Stimulated activated CD8-positive, alpha-beta memory T cell treated with anti-CD3 and anti-CD28 coated beads, Interleukin-4, amount 100 ng/mL, for 48 hours (primary cell): ENCODE measurements around the gene IGFN1.
"Not testable (repeated sequence)": the region's sequence is repeated elsewhere in the genome, so short reads cannot be mapped to it uniquely, and the experiment has no call there.

ENCODE experiments used
- DNase-seq: peaks from one replicate; pipeline ENCODE4 v3.0.0-alpha.2; 2020

Gene IGFN1

GRCh38 chr1:201251851-201252430 is 61.3 kb downstream of the IGFN1 start:
- no peak for DNase-seq

GRCh38 chr1:201252944-201253371 is 62.3 kb downstream of the IGFN1 start:
- DNase-seq, result no peak

DNA sequence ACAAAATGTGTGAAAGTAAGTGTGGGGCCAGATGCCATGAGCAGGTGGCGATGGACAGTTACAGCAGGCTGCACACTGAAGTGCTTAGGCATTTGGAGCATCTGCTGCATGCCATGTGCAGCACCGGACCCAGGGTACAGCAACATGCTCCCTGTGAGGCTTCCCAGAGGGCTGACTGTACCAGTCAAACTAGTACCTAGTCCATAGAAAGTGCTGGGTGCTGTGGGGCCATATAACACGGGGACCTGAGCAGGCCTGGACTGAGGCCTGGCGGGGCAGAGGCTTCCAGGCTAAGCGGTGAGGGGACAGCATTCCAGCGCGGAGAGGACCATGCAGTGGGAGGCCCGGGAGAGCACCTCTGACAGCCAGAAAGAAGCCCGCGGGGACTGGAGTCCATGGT is 62.8 kb downstream of the IGFN1 start:
- no peak for DNase-seq

DNA sequence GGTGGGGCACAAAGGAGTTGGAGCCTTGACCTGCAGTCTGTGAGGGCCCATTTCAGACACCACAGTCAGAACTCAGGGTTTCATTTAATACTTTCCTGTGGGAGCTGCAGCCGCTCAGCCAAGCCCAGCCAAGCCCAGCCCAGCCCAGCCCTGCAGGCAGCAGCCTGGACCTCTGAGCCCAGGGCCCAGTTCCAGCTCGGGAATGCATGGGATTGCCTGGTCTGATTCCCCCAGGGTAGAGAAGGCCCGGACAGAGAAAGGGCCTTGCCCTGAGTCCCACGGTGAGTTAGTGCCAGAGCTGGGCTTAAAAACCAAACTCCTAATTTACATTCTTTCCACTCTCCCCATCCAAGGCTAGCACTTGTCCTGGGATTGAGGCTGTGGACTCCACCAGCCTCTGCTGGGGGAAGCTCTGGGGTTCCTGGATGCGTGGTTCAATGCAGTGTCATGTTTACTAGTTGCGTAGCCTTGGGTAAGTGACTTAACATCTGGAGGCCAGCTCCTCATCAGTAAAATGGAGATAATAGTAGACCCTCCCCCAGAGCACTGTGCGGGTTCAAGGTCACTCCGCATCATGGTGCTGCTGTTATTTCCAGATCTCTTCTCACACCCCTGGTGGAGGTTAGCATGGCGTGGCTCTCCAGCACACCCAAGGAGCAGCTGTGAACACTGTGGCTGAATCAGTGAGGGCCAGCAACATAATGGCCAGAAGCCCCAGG is 63.4 kb downstream of the IGFN1 start:
- no peak for DNase-seq

- peak; percentile 92 for DNase-seq
Observed at GRCh38 chr1:201254625-201255478, 64.2 kb downstream of the IGFN1 start.

DNA sequence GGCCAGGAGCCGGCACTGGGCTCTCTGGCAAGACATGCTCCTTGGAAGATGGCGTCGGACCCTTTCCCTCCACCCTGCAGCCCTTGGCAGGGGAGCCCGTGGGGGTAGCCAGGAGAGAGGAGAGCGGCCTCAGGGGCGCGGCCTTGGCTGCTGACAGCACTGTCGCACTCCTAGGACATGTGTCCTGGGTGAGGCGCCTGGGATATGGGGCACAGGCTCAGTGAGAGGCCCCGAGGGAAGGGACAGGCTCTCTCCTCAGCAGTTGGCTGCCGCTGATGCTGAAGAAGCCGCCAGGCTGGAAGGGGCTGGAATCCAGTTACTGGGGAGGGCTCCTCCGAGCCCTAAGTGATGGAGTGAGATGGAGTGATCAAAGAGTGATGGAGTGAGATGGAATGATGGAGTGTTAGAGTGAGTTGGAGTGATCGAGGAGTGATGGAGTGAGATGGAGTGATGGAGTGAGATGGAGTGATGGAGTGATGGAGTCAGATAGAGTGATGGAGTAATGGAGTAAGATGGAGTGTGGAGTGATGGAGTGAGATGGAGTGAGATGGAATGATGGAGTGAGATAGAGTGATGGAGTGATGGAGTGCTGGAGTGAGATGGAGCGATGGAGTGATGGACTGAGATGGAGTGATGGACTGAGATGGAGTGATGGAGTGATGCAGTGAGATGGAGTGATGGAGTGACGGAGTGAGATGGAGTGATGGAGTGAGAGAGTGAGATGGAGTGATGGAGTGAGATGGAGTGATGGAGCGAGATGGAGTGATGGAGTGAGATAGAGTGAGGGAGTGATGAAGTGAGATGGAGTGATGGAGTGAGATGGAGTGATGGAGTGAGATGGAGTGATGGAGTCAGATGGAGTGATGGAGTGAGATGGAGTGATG is 65.1 kb downstream of the IGFN1 start:
- DNase-seq, result no peak

- DNase-seq, result not testable (repeated sequence)
Observed at GRCh38 chr1:201258132-201258531, 67.5 kb downstream of the IGFN1 start.

- DNase-seq, result no peak
Observed at GRCh38 chr1:201258763-201259230, 68.2 kb downstream of the IGFN1 start.

DNA sequence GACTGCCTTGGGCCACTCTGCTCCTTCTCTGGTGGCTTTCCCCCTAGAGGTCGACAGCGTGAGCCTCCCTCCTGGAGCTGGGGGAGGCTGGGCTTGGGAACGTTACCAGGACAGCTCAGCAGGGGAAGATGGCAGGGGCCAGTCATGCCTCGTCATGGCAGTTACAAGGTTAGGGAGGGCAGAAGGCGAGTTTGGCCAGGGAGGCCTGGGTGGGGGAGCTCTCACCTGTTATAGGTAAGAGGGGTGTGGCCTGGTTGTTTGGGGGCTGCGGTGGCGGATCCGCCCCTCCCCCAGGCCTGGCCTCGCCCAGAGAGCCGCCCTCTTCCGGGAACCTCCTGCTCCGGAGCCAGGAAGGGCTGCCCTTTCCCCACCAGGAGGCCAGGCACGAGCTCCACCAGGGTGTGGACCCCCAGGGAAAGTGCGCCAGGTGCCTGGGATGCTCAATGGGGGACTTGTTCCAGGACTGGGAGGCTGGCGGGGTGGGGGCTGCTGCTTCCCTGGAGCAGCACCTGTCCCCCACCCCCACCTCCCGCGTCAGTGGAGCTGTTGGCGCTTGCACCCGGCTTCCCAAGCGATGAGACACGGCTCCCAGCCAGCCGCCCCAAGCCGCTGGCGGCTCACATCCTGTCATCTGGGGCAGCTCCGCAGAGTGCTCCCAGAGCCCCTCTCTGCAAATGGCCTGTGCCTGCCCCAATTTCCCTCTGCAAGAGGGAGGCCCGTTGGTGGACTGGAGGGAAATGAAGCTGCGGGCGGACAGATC is 69.0 kb downstream of the IGFN1 start:
- no peak for DNase-seq

GRCh38 chr1:201260236-201260590 is 69.6 kb downstream of the IGFN1 start:
- DNase-seq, result no peak

DNA sequence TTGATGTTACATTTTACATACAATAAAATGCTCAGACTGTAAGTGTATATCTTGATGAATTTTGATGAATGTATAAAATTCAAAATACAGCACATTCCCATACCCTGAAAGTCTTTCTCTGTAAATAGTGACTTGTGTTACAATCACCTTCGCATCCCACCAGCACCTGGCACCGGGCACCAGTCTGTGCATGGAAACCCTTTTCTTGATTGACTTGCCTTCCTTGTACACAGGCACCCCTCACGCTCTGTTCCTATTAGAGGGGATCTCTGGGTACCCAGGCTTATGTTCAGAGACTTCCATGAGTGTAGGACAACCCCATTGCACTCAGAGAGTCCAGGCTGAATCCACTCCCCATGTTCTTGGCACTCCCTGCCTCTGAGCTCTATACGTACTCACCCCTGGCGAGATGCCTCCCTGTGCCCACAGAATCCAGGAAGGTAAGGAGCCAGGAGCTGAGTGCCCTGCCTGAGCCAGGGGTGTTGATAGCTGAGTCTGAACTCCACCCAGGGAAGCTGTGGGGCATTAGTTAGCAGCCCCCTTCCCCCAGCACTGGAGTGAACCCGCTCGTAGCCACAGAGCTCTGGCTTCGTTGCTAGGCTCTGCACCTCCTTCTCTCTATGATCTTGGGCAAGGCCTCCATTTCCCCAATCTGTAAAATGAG is 70.2 kb downstream of the IGFN1 start:
- DNase-seq, result no peak

- DNase-seq, result no peak
Observed at GRCh38 chr1:201261771-201262547, 71.3 kb downstream of the IGFN1 start.

GRCh38 chr1:201262963-201263608 is 72.5 kb downstream of the IGFN1 start:
- no peak for DNase-seq

- DNase-seq, result no peak
Observed at GRCh38 chr1:201264072-201264471, 73.4 kb downstream of the IGFN1 start.

DNA sequence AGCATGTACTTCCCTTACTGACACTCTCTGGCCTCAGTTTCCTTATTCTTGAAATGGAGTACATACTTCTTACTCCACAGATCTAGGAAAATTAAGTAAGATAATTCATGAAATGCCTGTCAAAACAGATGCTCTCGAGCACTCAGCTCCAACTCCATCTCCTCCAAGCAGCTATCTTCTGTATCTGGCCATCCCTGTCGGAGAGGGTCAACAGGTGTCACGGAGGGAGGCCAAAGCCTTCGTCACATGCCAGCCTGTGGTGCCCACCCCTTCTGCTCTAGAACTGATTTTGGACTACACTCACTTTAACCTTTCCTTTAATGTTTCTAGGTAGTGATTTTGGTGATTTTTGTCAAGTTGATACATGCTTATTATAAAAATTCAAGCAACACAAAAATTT is 73.9 kb downstream of the IGFN1 start:
- no peak for DNase-seq

DNA sequence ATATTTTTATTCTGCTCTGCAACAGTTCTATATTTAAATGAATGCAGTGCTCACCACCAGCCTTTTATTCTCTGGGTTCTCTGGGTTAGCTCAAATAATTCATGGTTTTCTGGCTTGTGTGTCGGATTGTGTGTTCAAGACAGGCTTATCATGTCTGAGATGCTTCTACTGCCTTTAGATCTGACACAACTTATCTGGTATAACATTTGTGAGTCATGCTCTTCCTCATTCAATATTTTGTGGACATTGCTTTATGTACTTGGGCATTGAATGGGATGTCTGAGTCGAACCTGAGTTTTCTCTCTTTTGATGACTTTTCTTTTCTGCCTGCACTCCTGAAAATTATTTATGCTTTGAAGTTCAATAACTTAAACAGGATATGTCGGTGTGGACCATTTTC is 75.1 kb downstream of the IGFN1 start:
- no peak for DNase-seq

DNA sequence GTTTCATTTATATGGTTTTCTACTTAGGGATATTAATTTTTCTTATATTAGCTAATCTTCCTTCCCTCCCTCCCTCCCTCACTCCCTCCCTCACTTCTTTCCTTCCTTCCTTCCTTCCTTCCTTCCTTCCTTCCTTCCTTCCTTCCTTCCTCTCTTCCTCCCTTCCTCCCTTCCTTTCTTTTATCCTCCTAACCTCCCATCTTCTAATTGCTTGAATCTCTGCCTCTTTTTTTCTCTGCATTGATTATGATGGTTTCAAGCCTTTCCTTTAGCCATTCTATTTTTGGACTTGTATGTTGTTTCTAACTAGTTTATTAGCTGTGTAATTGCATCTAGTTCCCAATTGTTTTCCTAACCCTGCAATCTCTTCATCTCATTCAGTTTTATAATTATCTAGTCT is 75.7 kb downstream of the IGFN1 start:
- no peak for DNase-seq

- DNase-seq, result no peak
Observed at GRCh38 chr1:201266774-201267173, 76.2 kb downstream of the IGFN1 start.

- peak; percentile 9 for DNase-seq
Observed at GRCh38 chr1:201267481-201268229, 77.0 kb downstream of the IGFN1 start.
